ENCODE measurements around the gene RHOJ. TPM values are rescaled to one million over a fixed set of nuclear protein-coding genes. Genes with fewer than 3 reads are reported as not detected.

RHOJ gene
- total RNA-seq, 2 experiments from 2014 or later, result not detected

- POLR2A ChIA-PET, result no interaction called here
- intact Hi-C loops (cut with micrococcal nuclease), result no loop called here
- DNase-seq, result no peak
- Mint-ChIP-seq H3K27ac (no peak overlapping the region), H3K36me3 (no peaks in the 10 kb centered on the region), H3K9me3 (no peaks in the 10 kb centered on the region), H3K4me1 (ENCODE audit: low read depth) (no peaks in the 10 kb centered on the region), H3K4me3 (no peak overlapping the region), H3K27me3 (peaks cover 16% of the 10 kb centered on the region)
- CTCF ChIA-PET, result no interaction called here
These were observed 122.6 kb downstream of the RHOJ start for GRCh38 chr14:63326840-63327239.

- ChIA-PET POLR2A (no interaction called here), CTCF (no interaction called here)
- intact Hi-C loops (cut with micrococcal nuclease), result no loop called here
- Mint-ChIP-seq H3K27ac (no peak overlapping the region), H3K4me3 (no peak overlapping the region), H3K36me3 (no peaks in the 10 kb centered on the region), H3K4me1 (ENCODE audit: low read depth) (no peaks in the 10 kb centered on the region), H3K27me3 (peaks cover 20% of the 10 kb centered on the region), H3K9me3 (no peaks in the 10 kb centered on the region)
- DNase-seq, result no peak
These were observed 124.8 kb downstream of the RHOJ start for GRCh38 chr14:63328787-63329737.

GRCh38 chr14:63342371-63342770, 138.1 kb downstream of the RHOJ start:
- intact Hi-C loops (cut with micrococcal nuclease), result no loop called here
- no peaks in the 10 kb centered on the region for H3K4me1 Mint-ChIP-seq (ENCODE audit: low read depth)
- CTCF ChIA-PET, result no interaction called here

More at GRCh38 chr14:63342371-63342770, 138.1 kb downstream of the RHOJ start:
- Mint-ChIP-seq H3K9me3 (no peaks in the 10 kb centered on the region), H3K27ac (no peak overlapping the region), H3K27me3 (peaks cover 16% of the 10 kb centered on the region), H3K4me3 (no peak overlapping the region), H3K36me3 (no peaks in the 10 kb centered on the region)
- POLR2A ChIA-PET, result no interaction called here
- DNase-seq, result no peak

Other genes with a start within 250 kb of the RHOJ start
- not detected for gene KCNH5, start 159.0 kb upstream of the RHOJ start, total RNA-seq
- gene GPHB5, start 114.5 kb downstream of the RHOJ start, total RNA-seq, result not detected

Data from activated CD4-positive, alpha-beta memory T cell treated with anti-CD3 and anti-CD28 coated beads for 36 hours (primary cell).